Measurements from ENCODE around the gene WT1.

WT1 gene

DNA sequence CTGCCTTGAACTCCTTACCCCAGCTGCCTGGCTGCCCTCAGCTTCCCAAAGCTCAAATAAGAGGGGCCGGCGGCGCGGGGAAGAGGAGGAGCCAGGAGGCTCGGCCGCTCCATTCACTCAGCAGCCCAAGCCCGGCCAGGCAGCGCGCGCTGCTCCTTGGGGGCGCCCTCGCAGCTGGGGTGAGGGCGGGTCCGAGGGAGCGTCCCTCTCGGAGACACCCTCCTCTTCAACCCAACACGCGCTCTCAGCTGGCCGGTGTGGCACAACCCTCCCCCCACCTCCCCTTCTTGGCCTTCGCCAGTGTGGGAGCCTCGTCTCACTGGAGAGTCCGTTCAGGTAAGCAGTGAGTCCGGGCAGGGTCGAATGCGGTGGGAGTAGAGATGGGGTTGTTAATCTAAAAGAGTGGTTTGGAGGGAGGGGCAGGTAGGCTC, at the start of gene WT1:
WT1 (minus strand) TSS at position 29 of the 431 bp plus-strand sequence.
- Histone ChIP-seq H3K4me3 (ENCODE audit: low read length) (no peak within 1 kb of the TSS), H3K79me2 (ENCODE audit: low read length) (no peaks in the 10 kb centered on the region), H3K27me3 (ENCODE audit: low read depth, low read length) (0 out of 2 replicates have a peak, but pooled peaks cover 2% of the 10 kb centered on the region), H2AFZ (ENCODE audit: low read depth, low read length) (no peak within 1 kb of the TSS), H3K27ac (ENCODE audit: low read length) (no peak within 1 kb of the TSS), H3K4me2 (ENCODE audit: low read length) (no peak within 1 kb of the TSS), H3K9ac (ENCODE audit: low read length) (no peak within 1 kb of the TSS), H3K9me3 (ENCODE audit: insufficient read depth, low read length) (peaks cover 3% of the 10 kb centered on the region; the same call in 1 of the 2 replicates), H3K36me3 (replicated peaks; ENCODE audit: low read depth, low read length) (no peaks in the 10 kb centered on the region), H4K20me1 (ENCODE audit: insufficient read depth, low read length) (no peaks in the 10 kb centered on the region), H3K4me1 (ENCODE audit: low read length) (no peaks in the 10 kb centered on the region)
- TF ChIP-seq EZH2phosphoT487 (IDR thresholded peaks at IDR 0.05; ENCODE audit: low read depth): no peak
- TF ChIP-seq, protein P1, sequence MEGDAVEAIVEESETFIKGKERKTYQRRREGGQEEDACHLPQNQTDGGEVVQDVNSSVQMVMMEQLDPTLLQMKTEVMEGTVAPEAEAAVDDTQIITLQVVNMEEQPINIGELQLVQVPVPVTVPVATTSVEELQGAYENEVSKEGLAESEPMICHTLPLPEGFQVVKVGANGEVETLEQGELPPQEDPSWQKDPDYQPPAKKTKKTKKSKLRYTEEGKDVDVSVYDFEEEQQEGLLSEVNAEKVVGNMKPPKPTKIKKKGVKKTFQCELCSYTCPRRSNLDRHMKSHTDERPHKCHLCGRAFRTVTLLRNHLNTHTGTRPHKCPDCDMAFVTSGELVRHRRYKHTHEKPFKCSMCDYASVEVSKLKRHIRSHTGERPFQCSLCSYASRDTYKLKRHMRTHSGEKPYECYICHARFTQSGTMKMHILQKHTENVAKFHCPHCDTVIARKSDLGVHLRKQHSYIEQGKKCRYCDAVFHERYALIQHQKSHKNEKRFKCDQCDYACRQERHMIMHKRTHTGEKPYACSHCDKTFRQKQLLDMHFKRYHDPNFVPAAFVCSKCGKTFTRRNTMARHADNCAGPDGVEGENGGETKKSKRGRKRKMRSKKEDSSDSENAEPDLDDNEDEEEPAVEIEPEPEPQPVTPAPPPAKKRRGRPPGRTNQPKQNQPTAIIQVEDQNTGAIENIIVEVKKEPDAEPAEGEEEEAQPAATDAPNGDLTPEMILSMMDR (IDR thresholded peaks at IDR 0.05; ENCODE audit: low read depth, low read length): no peak

DNA sequence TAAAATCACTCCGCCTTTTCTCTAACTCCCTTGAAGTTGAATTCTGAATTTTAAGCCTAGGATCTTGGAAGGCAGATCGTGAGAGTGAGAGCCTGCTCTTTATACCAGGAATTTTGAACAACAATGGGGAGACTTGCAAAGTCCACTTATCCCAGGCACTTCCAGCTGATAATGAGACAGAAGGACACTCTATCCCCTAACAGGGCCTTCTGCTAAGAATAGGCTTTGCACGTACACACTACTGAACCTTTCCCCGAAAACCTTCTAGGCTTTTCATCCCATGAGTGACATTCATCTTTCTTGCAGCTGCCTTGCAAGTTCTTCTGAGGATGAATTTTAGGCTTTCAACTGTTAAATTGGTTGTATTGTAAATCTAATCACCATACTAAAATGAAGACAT, 44.0 kb upstream of the WT1 start:
- Histone ChIP-seq H3K27ac (ENCODE audit: low read length) (no peak overlapping the region), H3K4me2 (ENCODE audit: low read length) (no peak overlapping the region), H3K9ac (ENCODE audit: low read length) (no peak overlapping the region), H3K36me3 (replicated peaks; ENCODE audit: low read depth, low read length) (no peaks in the 10 kb centered on the region), H2AFZ (ENCODE audit: low read depth, low read length) (no peak overlapping the region), H3K4me1 (ENCODE audit: low read length) (peaks cover 7% of the 10 kb centered on the region), H3K27me3 (ENCODE audit: low read depth, low read length) (peaks cover 11% of the 10 kb centered on the region; the same call in 1 of the 2 replicates), H3K79me2 (ENCODE audit: low read length) (no peaks in the 10 kb centered on the region), H3K4me3 (ENCODE audit: low read length) (no peak overlapping the region), H3K9me3 (ENCODE audit: insufficient read depth, low read length) (no peaks in the 10 kb centered on the region), H4K20me1 (ENCODE audit: insufficient read depth, low read length) (no peaks in the 10 kb centered on the region)
- TF ChIP-seq, protein P1 (IDR thresholded peaks at IDR 0.05; ENCODE audit: low read depth, low read length): no peak

DNA sequence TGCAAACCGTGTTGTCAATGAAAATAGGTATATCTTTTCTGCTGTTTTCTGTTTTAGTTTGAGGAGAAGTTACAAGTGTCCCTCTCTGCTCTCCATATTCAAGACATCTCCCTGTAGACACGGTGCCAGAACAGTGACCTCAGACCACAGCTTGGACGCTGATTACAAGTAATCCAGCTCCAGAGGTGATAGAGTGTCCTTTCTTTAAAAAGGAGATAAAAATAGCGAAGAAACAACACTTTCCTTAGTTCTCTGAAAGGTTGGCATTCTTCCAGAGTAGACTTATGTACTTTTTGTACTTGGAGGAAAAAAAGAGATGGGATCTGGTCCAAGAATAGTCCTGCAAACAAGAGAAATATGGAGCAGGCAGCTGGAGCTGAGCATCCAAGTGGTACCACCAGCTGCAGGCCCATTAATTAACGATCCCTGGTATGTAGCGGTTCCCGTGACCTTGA, 43.0 kb upstream of the WT1 start:
- Histone ChIP-seq H3K4me1 (ENCODE audit: low read length) (peaks cover 7% of the 10 kb centered on the region), H3K27ac (ENCODE audit: low read length) (no peak overlapping the region), H3K4me2 (ENCODE audit: low read length) (peak overlapping the region; percentile 23; the same call in 1 of the 2 replicates), H3K9ac (ENCODE audit: low read length) (no peak overlapping the region), H3K27me3 (ENCODE audit: low read depth, low read length) (peaks cover 11% of the 10 kb centered on the region; the same call in 1 of the 2 replicates), H3K79me2 (ENCODE audit: low read length) (no peaks in the 10 kb centered on the region), H3K9me3 (ENCODE audit: insufficient read depth, low read length) (no peaks in the 10 kb centered on the region), H2AFZ (ENCODE audit: low read depth, low read length) (no peak overlapping the region), H3K4me3 (ENCODE audit: low read length) (no peak overlapping the region), H3K36me3 (replicated peaks; ENCODE audit: low read depth, low read length) (no peaks in the 10 kb centered on the region), H4K20me1 (ENCODE audit: insufficient read depth, low read length) (no peaks in the 10 kb centered on the region)
- TF ChIP-seq EZH2phosphoT487 (IDR thresholded peaks at IDR 0.05; ENCODE audit: low read depth): no peak
- TF ChIP-seq, protein P1 (IDR thresholded peaks at IDR 0.05; ENCODE audit: low read depth, low read length): no peak

GRCh38 chr11:32473282-32473909, 38.1 kb upstream of the WT1 start:
- no peak overlapping the region for H3K27ac ChIP-seq (ENCODE audit: low read length)
- no peak overlapping the region for H3K4me2 ChIP-seq (ENCODE audit: low read length)

More at GRCh38 chr11:32473282-32473909, 38.1 kb upstream of the WT1 start:
- no peak overlapping the region for H3K9ac ChIP-seq (ENCODE audit: low read length)
- peaks cover 7% of the 10 kb centered on the region for H3K4me1 ChIP-seq (ENCODE audit: low read length)
- no peaks in the 10 kb centered on the region for H3K79me2 ChIP-seq (ENCODE audit: low read length)
- no peak overlapping the region for H2AFZ ChIP-seq (ENCODE audit: low read depth, low read length)
- TF ChIP-seq, protein P1 (IDR thresholded peaks at IDR 0.05; ENCODE audit: low read depth, low read length): no peak
- TF ChIP-seq EZH2phosphoT487 (IDR thresholded peaks at IDR 0.05; ENCODE audit: low read depth): no peak
- H3K9me3 ChIP-seq (ENCODE audit: insufficient read depth, low read length): no peaks in the 10 kb centered on the region
- peaks cover 4% of the 10 kb centered on the region; the same call in 1 of the 2 replicates for H3K27me3 ChIP-seq (ENCODE audit: low read depth, low read length)
- H3K4me3 ChIP-seq (ENCODE audit: low read length): no peak overlapping the region
- H4K20me1 ChIP-seq (ENCODE audit: insufficient read depth, low read length): no peaks in the 10 kb centered on the region
- H3K36me3 ChIP-seq (replicated peaks; ENCODE audit: low read depth, low read length): no peaks in the 10 kb centered on the region

Measured in OCI-LY3 (cell line).